K562 (cell line): ENCODE results near the gene RBM3. TPM values are rescaled to one million over a fixed set of nuclear protein-coding genes. Genes with fewer than 3 reads are reported as not detected.

Source experiments
- C11orf30 ChIP-seq: fragments of 450-650 bp; IDR thresholded peaks from 2 replicates; pipeline ENCODE4 v1.6.1; 2016; ENCODE audit warnings: low read depth, mild to moderate bottlenecking
- CHAMP1 ChIP-seq: fragments of 450-650 bp; IDR thresholded peaks from 2 replicates; pipeline ENCODE4 v1.6.1; 2016; ENCODE audit warnings: mild to moderate bottlenecking
- GABPB1 ChIP-seq: sonication (generic); formaldehyde crosslinking; IDR thresholded peaks from 2 replicates; pipeline ENCODE4 v1.8.0; 2022; ENCODE audit warnings: mild to moderate bottlenecking, missing genetic modification reagents
- MGA ChIP-seq: fragments of 450-650 bp; IDR thresholded peaks from 2 replicates; pipeline ENCODE4 v1.6.1; 2016; ENCODE audit warnings: mild to moderate bottlenecking, moderate library complexity
- MLX ChIP-seq, 2 experiments: fragments of 450-650 bp in 1 of 2; sonication (generic) in 1 of 2; formaldehyde crosslinking; conservative IDR thresholded peaks; 2 replicates each; pipeline versions ENCODE4 v1.4.0 to v1.8.1; 2020 to 2022; ENCODE audit warnings: mild to moderate bottlenecking in 1 of 2, missing genetic modification reagents in 1 of 2
- ZNF507 ChIP-seq: conservative IDR thresholded peaks from 2 replicates; pipeline ENCODE4 v1.6.1; 2017; ENCODE audit warnings: missing genetic modification characterization, missing compliant biosample characterization
- ZNF75A ChIP-seq: fragments of 450-650 bp; formaldehyde crosslinking; IDR thresholded peaks from 2 replicates; pipeline ENCODE4 v1.4.0; 2020; ENCODE audit warnings: mild to moderate bottlenecking
- polyA plus RNA-seq, 8 experiments: library from polyadenylated mRNA; depleted of rRNA in 4 of 8; stranded (reverse) in 5 of 8; unstranded in 3 of 8; fragments of >200 nt; fragmentation: Nextera tagmentation in 2 of 8; fragmentation: Illumina TruSeq in 1 of 8; extraction: Ambion mirVana in 2 of 8; extraction: Trizol in 1 of 8; gene quantifications; 2 replicates each; pipeline versions ENCODE4 v1.2.1 to v1.2.3, GENCODE V29; 2011 to 2014; ENCODE audit warnings: inconsistent platforms in 1 of 8, missing spikeins in 1 of 8
- total RNA-seq, 7 experiments: library from RNA; depleted of rRNA in 6 of 7; stranded (reverse); fragments of >200 nt in 6 of 7; fragmentation: Illumina TruSeq in 2 of 7; extraction: Trizol in 2 of 7; gene quantifications; 2 replicates each; pipeline versions ENCODE4 v1.2.1 to v1.2.3, GENCODE V29; 2011 to 2021; ENCODE audit warnings: low replicate concordance in 1 of 7
- TF ChIP-seq, protein P1 (sequence below): fragments of 450-650 bp; IDR thresholded peaks from 2 replicates; pipeline ENCODE4 v1.6.1; 2014; ENCODE audit warnings: low read depth, mild to moderate bottlenecking, moderate library complexity, borderline replicate concordance

The RBM3 gene
- total and polyA plus RNA-seq, 9 of the 15 experiments (the other 6 are each of a cell fraction or from before 2014, with no cell fraction given), result 70.3 to 272 (median 209) TPM

DNA sequence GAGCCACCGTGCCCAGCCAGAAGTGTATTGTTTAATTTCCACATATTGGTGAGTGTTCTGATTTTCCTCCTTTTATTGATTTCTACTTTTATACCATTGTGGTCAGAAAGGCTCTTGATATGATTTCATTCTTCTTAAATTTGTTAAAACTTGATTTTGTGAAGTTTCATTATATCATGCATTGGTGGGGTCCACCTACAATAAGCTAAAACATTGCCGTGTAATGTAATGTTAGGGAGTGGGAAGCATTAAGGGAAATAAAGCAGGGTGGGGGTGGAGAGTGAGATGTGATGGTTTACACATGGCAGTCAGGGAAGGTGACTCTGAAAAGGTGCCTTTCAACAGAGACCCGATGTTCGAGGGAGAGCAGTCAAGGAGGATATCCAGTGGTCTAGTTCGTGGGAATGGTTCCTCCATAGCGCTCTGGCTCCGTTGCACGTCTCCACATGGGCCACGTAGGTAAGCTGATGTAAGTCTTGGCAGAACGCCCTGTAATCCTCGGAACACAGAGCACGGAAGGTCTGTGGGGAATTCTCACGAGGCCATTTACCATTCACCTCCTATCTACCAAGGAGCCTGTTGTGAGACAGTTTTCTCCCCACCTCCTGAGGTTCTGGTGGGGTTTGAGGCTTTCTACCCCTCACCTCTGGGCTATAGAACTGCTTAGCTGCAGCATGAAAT, 15.3 kb downstream of the RBM3 start (continued):
- TF ChIP-seq, protein P1, sequence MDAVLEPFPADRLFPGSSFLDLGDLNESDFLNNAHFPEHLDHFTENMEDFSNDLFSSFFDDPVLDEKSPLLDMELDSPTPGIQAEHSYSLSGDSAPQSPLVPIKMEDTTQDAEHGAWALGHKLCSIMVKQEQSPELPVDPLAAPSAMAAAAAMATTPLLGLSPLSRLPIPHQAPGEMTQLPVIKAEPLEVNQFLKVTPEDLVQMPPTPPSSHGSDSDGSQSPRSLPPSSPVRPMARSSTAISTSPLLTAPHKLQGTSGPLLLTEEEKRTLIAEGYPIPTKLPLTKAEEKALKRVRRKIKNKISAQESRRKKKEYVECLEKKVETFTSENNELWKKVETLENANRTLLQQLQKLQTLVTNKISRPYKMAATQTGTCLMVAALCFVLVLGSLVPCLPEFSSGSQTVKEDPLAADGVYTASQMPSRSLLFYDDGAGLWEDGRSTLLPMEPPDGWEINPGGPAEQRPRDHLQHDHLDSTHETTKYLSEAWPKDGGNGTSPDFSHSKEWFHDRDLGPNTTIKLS, result peak; percentile 54; the same call in 1 of the 2 replicates
- TF ChIP-seq ZNF507 (tag), result no peak
- TF ChIP-seq GABPB1 (CRISPR knock-in tag), result no peak
- TF ChIP-seq MLX (CRISPR knock-in tag; conservative IDR thresholded peaks at IDR 0.05), result no peak
- TF ChIP-seq C11orf30, result no peak
- TF ChIP-seq ZNF75A (CRISPR knock-in tag), result no peak
- TF ChIP-seq CHAMP1, result no peak
- TF ChIP-seq MGA, result peak; percentile 56; the same call in 1 of the 2 replicates
